K562 (cell line): ENCODE data around the gene EFCAB12. TPM values are rescaled to one million over a fixed set of nuclear protein-coding genes. Genes with fewer than 3 reads are reported as not detected.

Experiments
- ATF4 ChIP-seq: fragments of 450-650 bp; formaldehyde crosslinking; IDR thresholded peaks from 2 replicates; pipeline ENCODE4 v1.4.0; 2022; ENCODE audit warnings: mild to moderate bottlenecking, moderate library complexity
- CBX8 ChIP-seq: fragments of 200-600 bp; sonication (generic); IDR thresholded peaks from 2 replicates; pipeline ENCODE4 v1.6.1; 2012; ENCODE audit warnings: borderline replicate concordance, mixed run types, low read depth, mild to moderate bottlenecking, moderate library complexity, mixed read lengths, low read length, control low read depth, inconsistent platforms; ENCODE audit not compliant: poor library complexity, severe bottlenecking; ENCODE audit errors: extremely low read depth
- DLX4 ChIP-seq: fragments of 250-450 bp; sonication (Bioruptor Pico); IDR thresholded peaks from 2 replicates; pipeline ENCODE4 v1.6.1; 2021; ENCODE audit warnings: mild to moderate bottlenecking
- ERF ChIP-seq: fragments of 450-650 bp; formaldehyde crosslinking; IDR thresholded peaks from 2 replicates; pipeline ENCODE4 v1.4.0; 2020; ENCODE audit warnings: mild to moderate bottlenecking, mixed read lengths
- ETV5 ChIP-seq: sonication (generic); formaldehyde crosslinking; IDR thresholded peaks from 2 replicates; pipeline ENCODE4 v1.4.0; 2020; ENCODE audit warnings: low read depth, mild to moderate bottlenecking, missing genetic modification reagents
- FIP1L1 ChIP-seq: fragments of 200-400 bp; formaldehyde crosslinking; IDR thresholded peaks from 2 replicates; pipeline ENCODE4 v1.6.1; 2018; ENCODE audit warnings: mild to moderate bottlenecking, low read depth, low read length; ENCODE audit not compliant: poor library complexity, severe bottlenecking
- FUS ChIP-seq: fragments of 200-400 bp; formaldehyde crosslinking; optimal IDR thresholded peaks from 2 replicates; pipeline ENCODE3; 2017; ENCODE audit warnings: low read depth, low read length
- HNRNPLL ChIP-seq: fragments of 200-400 bp; formaldehyde crosslinking; IDR thresholded peaks from 2 replicates; pipeline ENCODE4 v1.6.1; 2017; ENCODE audit warnings: low read length, low read depth, mild to moderate bottlenecking; ENCODE audit not compliant: poor library complexity, severe bottlenecking
- KLF6 ChIP-seq: fragments of 250-450 bp; sonication (Bioruptor Pico); IDR thresholded peaks from 2 replicates; pipeline ENCODE4 v1.4.0; 2020; ENCODE audit warnings: mild to moderate bottlenecking, moderate library complexity, borderline replicate concordance
- LARP7 ChIP-seq: fragments of 450-650 bp; IDR thresholded peaks from 2 replicates; pipeline ENCODE4 v1.6.1; 2016
- NCOA6 ChIP-seq: fragments of 450-650 bp; IDR thresholded peaks from 2 replicates; pipeline ENCODE4 v1.6.1; 2017; ENCODE audit warnings: mild to moderate bottlenecking
- NR2C1 ChIP-seq, 2 experiments: fragments of 450-650 bp; IDR thresholded peaks; 2 replicates each; pipeline ENCODE4 v1.6.1; 2017; ENCODE audit warnings: mild to moderate bottlenecking in 2 of 2, antibody characterized with exemption in 1 of 2, inconsistent platforms in 1 of 2, missing compliant biosample characterization in 1 of 2, missing genetic modification characterization in 1 of 2
- RBM34 ChIP-seq: fragments of 200-400 bp; formaldehyde crosslinking; IDR thresholded peaks from 2 replicates; pipeline ENCODE4 v1.6.1; 2018; ENCODE audit warnings: low read length, borderline replicate concordance; ENCODE audit not compliant: insufficient read depth
- TGIF2 ChIP-seq: sonication (generic); formaldehyde crosslinking; IDR thresholded peaks from 2 replicates; pipeline ENCODE4 v1.8.1; 2022; ENCODE audit warnings: mild to moderate bottlenecking, missing genetic modification reagents, moderate library complexity
- VEZF1 ChIP-seq: fragments of 200-800 bp; sonication (Bioruptor generic); IDR thresholded peaks from 2 replicates; pipeline ENCODE4 v1.6.1; 2017; ENCODE audit warnings: missing genetic modification characterization, missing compliant biosample characterization
- ZHX1 ChIP-seq: fragments of 150-350 bp; conservative IDR thresholded peaks from 2 replicates; pipeline ENCODE4 v1.6.1; 2014; ENCODE audit warnings: low read length
- ZNF184 ChIP-seq: sonication (generic); formaldehyde crosslinking; IDR thresholded peaks from 2 replicates; pipeline ENCODE4 v1.5.0; 2020; ENCODE audit warnings: missing genetic modification reagents
- ZNF75A ChIP-seq: fragments of 450-650 bp; formaldehyde crosslinking; IDR thresholded peaks from 2 replicates; pipeline ENCODE4 v1.4.0; 2020; ENCODE audit warnings: mild to moderate bottlenecking
- polyA plus RNA-seq, 8 experiments: library from polyadenylated mRNA; depleted of rRNA in 4 of 8; stranded (reverse) in 5 of 8; unstranded in 3 of 8; fragments of >200 nt; fragmentation: Nextera tagmentation in 2 of 8; fragmentation: Illumina TruSeq in 1 of 8; extraction: Ambion mirVana in 2 of 8; extraction: Trizol in 1 of 8; gene quantifications; 2 replicates each; pipeline versions ENCODE4 v1.2.1 to v1.2.3, GENCODE V29; 2011 to 2014; ENCODE audit warnings: inconsistent platforms in 1 of 8, missing spikeins in 1 of 8
- total RNA-seq, 7 experiments: library from RNA; depleted of rRNA in 6 of 7; stranded (reverse); fragments of >200 nt in 6 of 7; fragmentation: Illumina TruSeq in 2 of 7; extraction: Trizol in 2 of 7; gene quantifications; 2 replicates each; pipeline versions ENCODE4 v1.2.1 to v1.2.3, GENCODE V29; 2011 to 2021; ENCODE audit warnings: low replicate concordance in 1 of 7

EFCAB12 gene
- total and polyA plus RNA-seq, 9 of the 15 experiments (the other 6 are each of a cell fraction or from before 2014, with no cell fraction given) = 0.08 to 0.95 (median 0.56) TPM; not detected in 1

GRCh38 chr3:129439226-129439816, 10.9 kb upstream of the EFCAB12 start (continued):
- TF ChIP-seq CBX8 (no peak), LARP7 (no peak), ZNF184 (CRISPR knock-in tag) (no peak), VEZF1 (CRISPR knock-in tag) (0 out of 2 replicates have a peak, but pooled peaks have one; percentile 18), DLX4 (no peak), HNRNPLL (no peak), NR2C1 (IDR thresholded peaks at IDR 0.05) (no peak), NR2C1 (tag; IDR thresholded peaks at IDR 0.05) (no peak), FUS (no peak), KLF6 (no peak), RBM34 (no peak), NCOA6 (no peak), ZNF75A (CRISPR knock-in tag) (no peak), ATF4 (CRISPR knock-in tag) (no peak), ETV5 (CRISPR knock-in tag) (0 out of 2 replicates have a peak, but pooled peaks have one; percentile 34), ZHX1 (no peak), FIP1L1 (no peak), ERF (CRISPR knock-in tag) (0 out of 2 replicates have a peak, but pooled peaks have one; percentile 53), TGIF2 (CRISPR knock-in tag) (no peak)
